Stimulated activated memory B cell treated with anti-CD40 and anti-IgM and Interleukin-4, amounts not matched to agents 10 μg/mL and 1 μg/mL and 100 μg/mL, for 72 hours (primary cell): Measurements from ENCODE around the gene VTI1A.

Source experiments
- ATAC-seq: fragments of 150-1000 bp; cut with Tn5 transposase; 2 replicates; pipeline ENCODE4 v1.10.0; 2021
- H3K27ac Mint-ChIP-seq: one replicate; pipeline ENCODE4 v1.8.0; 2022; ENCODE audit warnings: mild to moderate bottlenecking, mixed read lengths
- H3K27me3 Mint-ChIP-seq: one replicate; pipeline ENCODE4 v1.8.0; 2022; ENCODE audit warnings: mixed read lengths
- H3K36me3 Mint-ChIP-seq: one replicate; pipeline ENCODE4 v1.8.0; 2022; ENCODE audit warnings: mixed read lengths
- H3K4me1 Mint-ChIP-seq: one replicate; pipeline ENCODE4 v1.8.0; 2022; ENCODE audit warnings: mixed read lengths
- H3K4me3 Mint-ChIP-seq: one replicate; pipeline ENCODE4 v1.8.0; 2022; ENCODE audit warnings: mild to moderate bottlenecking, moderate library complexity, mixed read lengths
- H3K9me3 Mint-ChIP-seq: one replicate; pipeline ENCODE4 v1.8.0; 2022; ENCODE audit warnings: mixed read lengths

The VTI1A gene

GRCh38 chr10:112805254-112805590, 358.2 kb downstream of the VTI1A start:
- Mint-ChIP-seq H3K36me3 (peaks cover 40% of the 10 kb centered on the region), H3K4me3 (no peak overlapping the region), H3K27me3 (no peaks in the 10 kb centered on the region), H3K4me1 (no peaks in the 10 kb centered on the region), H3K9me3 (no peaks in the 10 kb centered on the region), H3K27ac (no peak overlapping the region)
- no peak for ATAC-seq

- H3K27me3 Mint-ChIP-seq, result no peaks in the 10 kb centered on the region
- no peak overlapping the region for H3K4me3 Mint-ChIP-seq
- peaks cover 40% of the 10 kb centered on the region for H3K36me3 Mint-ChIP-seq
- no peak for ATAC-seq
- H3K9me3 Mint-ChIP-seq, result no peaks in the 10 kb centered on the region
- H3K27ac Mint-ChIP-seq, result no peak overlapping the region
- no peaks in the 10 kb centered on the region for H3K4me1 Mint-ChIP-seq
Measured at GRCh38 chr10:112805701-112806100, 358.7 kb downstream of the VTI1A start.

- Mint-ChIP-seq H3K27ac (no peak overlapping the region), H3K27me3 (no peaks in the 10 kb centered on the region), H3K4me1 (no peaks in the 10 kb centered on the region), H3K36me3 (peaks cover 45% of the 10 kb centered on the region), H3K4me3 (no peak overlapping the region), H3K9me3 (no peaks in the 10 kb centered on the region)
- ATAC-seq, result no peak
Measured at GRCh38 chr10:112807013-112807412, 360.0 kb downstream of the VTI1A start.

GRCh38 chr10:112809736-112810135, 362.7 kb downstream of the VTI1A start:
- no peak overlapping the region for H3K27ac Mint-ChIP-seq
- no peak overlapping the region for H3K4me3 Mint-ChIP-seq
- no peaks in the 10 kb centered on the region for H3K9me3 Mint-ChIP-seq
- H3K36me3 Mint-ChIP-seq, result peaks cover 59% of the 10 kb centered on the region
- no peaks in the 10 kb centered on the region for H3K27me3 Mint-ChIP-seq
- no peak for ATAC-seq
- no peaks in the 10 kb centered on the region for H3K4me1 Mint-ChIP-seq

GRCh38 chr10:112810711-112811151, 363.7 kb downstream of the VTI1A start:
- Mint-ChIP-seq H3K27me3 (no peaks in the 10 kb centered on the region), H3K27ac (no peak overlapping the region), H3K4me3 (no peak overlapping the region), H3K9me3 (no peaks in the 10 kb centered on the region), H3K36me3 (peaks cover 69% of the 10 kb centered on the region), H3K4me1 (no peaks in the 10 kb centered on the region)
- ATAC-seq, result no peak

GRCh38 chr10:112811741-112812551, 364.9 kb downstream of the VTI1A start:
- Mint-ChIP-seq H3K27ac (no peak overlapping the region), H3K4me3 (no peak overlapping the region), H3K36me3 (peaks cover 78% of the 10 kb centered on the region), H3K4me1 (no peaks in the 10 kb centered on the region), H3K9me3 (no peaks in the 10 kb centered on the region), H3K27me3 (no peaks in the 10 kb centered on the region)
- ATAC-seq, result no peak

GRCh38 chr10:112812586-112812985, 365.6 kb downstream of the VTI1A start:
- H3K27ac Mint-ChIP-seq, result no peak overlapping the region
- ATAC-seq, result no peak
- no peaks in the 10 kb centered on the region for H3K27me3 Mint-ChIP-seq
- peaks cover 78% of the 10 kb centered on the region for H3K36me3 Mint-ChIP-seq
- H3K9me3 Mint-ChIP-seq, result no peaks in the 10 kb centered on the region
- H3K4me3 Mint-ChIP-seq, result no peak overlapping the region
- no peaks in the 10 kb centered on the region for H3K4me1 Mint-ChIP-seq

- Mint-ChIP-seq H3K9me3 (no peaks in the 10 kb centered on the region), H3K27me3 (no peaks in the 10 kb centered on the region), H3K4me1 (no peaks in the 10 kb centered on the region), H3K4me3 (no peak overlapping the region), H3K36me3 (peaks cover 81% of the 10 kb centered on the region), H3K27ac (no peak overlapping the region)
- ATAC-seq, result no peak
Measured at GRCh38 chr10:112813866-112814591, 367.0 kb downstream of the VTI1A start.

GRCh38 chr10:112815269-112816032, 368.4 kb downstream of the VTI1A start:
- H3K4me1 Mint-ChIP-seq, result no peaks in the 10 kb centered on the region
- H3K27ac Mint-ChIP-seq, result no peak overlapping the region
- ATAC-seq, result no peak
- H3K4me3 Mint-ChIP-seq, result no peak overlapping the region
- peaks cover 83% of the 10 kb centered on the region for H3K36me3 Mint-ChIP-seq
- no peaks in the 10 kb centered on the region for H3K27me3 Mint-ChIP-seq
- H3K9me3 Mint-ChIP-seq, result no peaks in the 10 kb centered on the region

GRCh38 chr10:112816033-112816430, 369.0 kb downstream of the VTI1A start:
- peaks cover 81% of the 10 kb centered on the region for H3K36me3 Mint-ChIP-seq
- no peaks in the 10 kb centered on the region for H3K27me3 Mint-ChIP-seq
- H3K4me1 Mint-ChIP-seq, result no peaks in the 10 kb centered on the region
- H3K9me3 Mint-ChIP-seq, result no peaks in the 10 kb centered on the region
- ATAC-seq, result no peak
- H3K4me3 Mint-ChIP-seq, result no peak overlapping the region
- H3K27ac Mint-ChIP-seq, result no peak overlapping the region

GRCh38 chr10:112816891-112817290, 369.9 kb downstream of the VTI1A start:
- no peaks in the 10 kb centered on the region for H3K27me3 Mint-ChIP-seq
- no peak overlapping the region for H3K4me3 Mint-ChIP-seq
- H3K36me3 Mint-ChIP-seq, result peaks cover 82% of the 10 kb centered on the region
- H3K4me1 Mint-ChIP-seq, result no peaks in the 10 kb centered on the region
- ATAC-seq, result no peak
- no peak overlapping the region for H3K27ac Mint-ChIP-seq
- H3K9me3 Mint-ChIP-seq, result no peaks in the 10 kb centered on the region

GRCh38 chr10:112817981-112818777, 371.2 kb downstream of the VTI1A start:
- Mint-ChIP-seq H3K4me3 (no peak overlapping the region), H3K27me3 (no peaks in the 10 kb centered on the region), H3K9me3 (no peaks in the 10 kb centered on the region), H3K4me1 (no peaks in the 10 kb centered on the region), H3K36me3 (peaks cover 88% of the 10 kb centered on the region), H3K27ac (no peak overlapping the region)
- no peak for ATAC-seq

- H3K36me3 Mint-ChIP-seq, result peaks cover 83% of the 10 kb centered on the region
- H3K27ac Mint-ChIP-seq, result no peak overlapping the region
- no peak overlapping the region for H3K4me3 Mint-ChIP-seq
- no peak for ATAC-seq
- no peaks in the 10 kb centered on the region for H3K4me1 Mint-ChIP-seq
- no peaks in the 10 kb centered on the region for H3K9me3 Mint-ChIP-seq
- H3K27me3 Mint-ChIP-seq, result no peaks in the 10 kb centered on the region
Measured at GRCh38 chr10:112819231-112819630, 372.2 kb downstream of the VTI1A start.

GRCh38 chr10:112820320-112820719, 373.3 kb downstream of the VTI1A start:
- no peak for ATAC-seq
- no peak overlapping the region for H3K4me3 Mint-ChIP-seq
- no peaks in the 10 kb centered on the region for H3K4me1 Mint-ChIP-seq
- H3K27me3 Mint-ChIP-seq, result no peaks in the 10 kb centered on the region
- no peaks in the 10 kb centered on the region for H3K9me3 Mint-ChIP-seq
- H3K36me3 Mint-ChIP-seq, result peaks cover 73% of the 10 kb centered on the region
- H3K27ac Mint-ChIP-seq, result no peak overlapping the region

- H3K4me1 Mint-ChIP-seq, result no peaks in the 10 kb centered on the region
Measured at GRCh38 chr10:112821038-112821437, 374.0 kb downstream of the VTI1A start.

More at GRCh38 chr10:112821038-112821437, 374.0 kb downstream of the VTI1A start:
- Mint-ChIP-seq H3K4me3 (no peak overlapping the region), H3K9me3 (no peaks in the 10 kb centered on the region), H3K27me3 (no peaks in the 10 kb centered on the region), H3K36me3 (peaks cover 65% of the 10 kb centered on the region), H3K27ac (no peak overlapping the region)
- ATAC-seq, result no peak
